Measurements from ENCODE around the gene UCP2.

GRCh38 chr11:73976451-73977151 lies 6.0 kb downstream of the UCP2 start:
- TF ChIP-seq POLR2A (IDR thresholded peaks at IDR 0.05) = no peak
- TF ChIP-seq, protein P1, sequence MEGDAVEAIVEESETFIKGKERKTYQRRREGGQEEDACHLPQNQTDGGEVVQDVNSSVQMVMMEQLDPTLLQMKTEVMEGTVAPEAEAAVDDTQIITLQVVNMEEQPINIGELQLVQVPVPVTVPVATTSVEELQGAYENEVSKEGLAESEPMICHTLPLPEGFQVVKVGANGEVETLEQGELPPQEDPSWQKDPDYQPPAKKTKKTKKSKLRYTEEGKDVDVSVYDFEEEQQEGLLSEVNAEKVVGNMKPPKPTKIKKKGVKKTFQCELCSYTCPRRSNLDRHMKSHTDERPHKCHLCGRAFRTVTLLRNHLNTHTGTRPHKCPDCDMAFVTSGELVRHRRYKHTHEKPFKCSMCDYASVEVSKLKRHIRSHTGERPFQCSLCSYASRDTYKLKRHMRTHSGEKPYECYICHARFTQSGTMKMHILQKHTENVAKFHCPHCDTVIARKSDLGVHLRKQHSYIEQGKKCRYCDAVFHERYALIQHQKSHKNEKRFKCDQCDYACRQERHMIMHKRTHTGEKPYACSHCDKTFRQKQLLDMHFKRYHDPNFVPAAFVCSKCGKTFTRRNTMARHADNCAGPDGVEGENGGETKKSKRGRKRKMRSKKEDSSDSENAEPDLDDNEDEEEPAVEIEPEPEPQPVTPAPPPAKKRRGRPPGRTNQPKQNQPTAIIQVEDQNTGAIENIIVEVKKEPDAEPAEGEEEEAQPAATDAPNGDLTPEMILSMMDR (IDR thresholded peaks at IDR 0.05) = no peak
